A549 (cell line): ENCODE measurements around the gene ESR2. TPM values are rescaled to one million over a fixed set of nuclear protein-coding genes. Genes with fewer than 3 reads are reported as not detected.
"Not testable (repeated sequence)": the region's sequence is repeated elsewhere in the genome, so short reads cannot be mapped to it uniquely, and the experiment has no call there.

Experiments
- ATAC-seq, 2 experiments: fragments of 200-7000 bp in 1 of 2; fragments of >200 bp in 1 of 2; cut with Nextera tagmentation in 1 of 2; cut with Tn5 transposase in 1 of 2; 3 replicates each; pipeline versions ENCODE4 v1.8.0 to v1.9.1; 2018 to 2020; ENCODE audit warnings: mild to moderate bottlenecking in 1 of 2, moderate library complexity in 1 of 2
- CTCF ChIA-PET: fragments of 300-600 bp; sonication (Branson Sonifier 250); formaldehyde crosslinking; extraction: SDS; loops from one replicate; lab custom pipeline; 2021; ENCODE audit warnings: antibody characterized with exemption, inconsistent platforms; lab: Yijun Ruan, JAX
- POLR2A ChIA-PET: fragments of 350-600 bp; formaldehyde crosslinking; extraction: SDS; loops from one replicate; lab custom pipeline; 2021; ENCODE audit warnings: antibody characterized with exemption, inconsistent platforms; lab: Yijun Ruan, JAX
- DNase-seq, 2 experiments: peaks; one replicate each; pipeline versions ENCODE4 v3.0.0 to v3.0.0-alpha.2; 2011 to 2016; ENCODE audit warnings: low read depth in 1 of 2, low spot score in 1 of 2
- FAIRE-seq: peaks from 2 replicates; lab custom pipeline; 2011; peaks lifted over from hg19 to GRCh38; lab: Jason Lieb, UNC
- H3K27ac ChIP-seq, 2 experiments: fragments of >200 bp; sonication (Bioruptor Twin); formaldehyde crosslinking; 3 replicates each; pipeline ENCODE4 v1.5.1; 2016 to 2017
- H3K4me1 ChIP-seq: fragments of >200 bp; sonication (Bioruptor Twin); formaldehyde crosslinking; 3 replicates; pipeline ENCODE4 v1.6.1; 2016
- H3K4me2 ChIP-seq: fragments of >200 bp; sonication (Bioruptor Twin); formaldehyde crosslinking; 3 replicates; pipeline ENCODE4 v1.6.1; 2016
- H3K4me3 ChIP-seq: fragments of >200 bp; sonication (Bioruptor Twin); formaldehyde crosslinking; 3 replicates; pipeline ENCODE4 v1.5.1; 2016
- H3K9me3 ChIP-seq: fragments of >200 bp; sonication (Bioruptor Twin); formaldehyde crosslinking; 3 replicates; pipeline ENCODE4 v1.6.1; 2016
- CEBPB ChIP-seq, 2 experiments: fragments of >200 bp in 1 of 2; sonication (Bioruptor Twin) in 1 of 2; formaldehyde crosslinking in 1 of 2; IDR thresholded peaks; 2 replicates each; pipeline ENCODE4 v1.6.1; 2012 to 2016
- ESRRA ChIP-seq: fragments of 150-350 bp; IDR thresholded peaks from 2 replicates; pipeline ENCODE4 v1.6.1; 2014; ENCODE audit warnings: mild to moderate bottlenecking, low read length, borderline replicate concordance
- FOSL2 ChIP-seq, 2 experiments: fragments of 450-650 bp in 1 of 2; fragments of >200 bp in 1 of 2; sonication (Bioruptor Twin) in 1 of 2; formaldehyde crosslinking; IDR thresholded peaks; 2 replicates each; pipeline versions ENCODE4 v1.5.0 to v1.6.1; 2016 to 2020; ENCODE audit warnings: mild to moderate bottlenecking in 1 of 2, moderate library complexity in 1 of 2
- HEYL ChIP-seq: fragments of 250-450 bp; sonication (Bioruptor Pico); IDR thresholded peaks from 2 replicates; pipeline ENCODE4 v1.8.0; 2021; ENCODE audit warnings: mild to moderate bottlenecking, moderate library complexity
- MAFK ChIP-seq: fragments of 450-650 bp; IDR thresholded peaks from 2 replicates; pipeline ENCODE4 v1.6.1; 2014; ENCODE audit not compliant: partially characterized antibody
- MYC ChIP-seq: IDR thresholded peaks from 2 replicates; pipeline ENCODE4 v1.6.1; 2012; ENCODE audit warnings: mild to moderate bottlenecking, inconsistent platforms, low read length, improper control_type of control experiment, borderline replicate concordance
- PHF8 ChIP-seq: fragments of 200-600 bp; sonication (generic); IDR thresholded peaks from 2 replicates; pipeline ENCODE4 v1.6.1; 2016; ENCODE audit warnings: low read depth, mild to moderate bottlenecking, antibody characterized with exemption, moderate library complexity, borderline replicate concordance
- RAD21 ChIP-seq, 2 experiments: fragments of >200 bp in 1 of 2; sonication (Bioruptor Twin) in 1 of 2; formaldehyde crosslinking in 1 of 2; IDR thresholded peaks in 1 of 2; conservative IDR thresholded peaks in 1 of 2; 2 replicates in 1 of 2; 3 replicates in 1 of 2; pipeline ENCODE4 v1.6.1; 2012 to 2018; ENCODE audit warnings: inconsistent platforms in 1 of 2
- SMC3 ChIP-seq: fragments of >200 bp; sonication (Bioruptor Twin); formaldehyde crosslinking; IDR thresholded peaks from 3 replicates; pipeline ENCODE4 v1.6.1; 2018; ENCODE audit warnings: inconsistent platforms
- SREBF2 ChIP-seq: fragments of 450-650 bp; IDR thresholded peaks from 2 replicates; pipeline ENCODE4 v1.6.1; 2014; ENCODE audit warnings: mild to moderate bottlenecking, moderate library complexity
- ZC3H11A ChIP-seq: fragments of 450-650 bp; IDR thresholded peaks from 2 replicates; pipeline ENCODE4 v1.6.1; 2014; ENCODE audit warnings: antibody characterized with exemption, mild to moderate bottlenecking
- WGBS: methylation state at CpG from one replicate; pipeline ENCODE4 v1.1.6; 2017; ENCODE audit errors: missing lambda C conversion rate; 5-methylcytosine and 5-hydroxymethylcytosine counted together
- polyA plus RNA-seq, 4 experiments: library from polyadenylated mRNA; depleted of rRNA in 3 of 4; stranded (reverse); fragments of >200 nt; fragmentation: RNase III in 1 of 4; extraction: RNeasy Plus Mini Kit Qiagen cat#74134 plus additional on column Dnase treatment in 1 of 4; gene quantifications; 2 replicates in 3 of 4; 3 replicates in 1 of 4; pipeline ENCODE4 v1.2.3, GENCODE V29; 2011 to 2017
- TF ChIP-seq, protein P1 (sequence below): fragments of 450-650 bp; IDR thresholded peaks from 2 replicates; pipeline ENCODE4 v1.6.1; 2014; ENCODE audit warnings: antibody characterized with exemption
- TF ChIP-seq, protein P2 (sequence below): fragments of >200 bp; sonication (Bioruptor Twin); formaldehyde crosslinking; IDR thresholded peaks from 3 replicates; pipeline ENCODE4 v1.5.1; 2016

Gene ESR2
- polyA plus RNA-seq, 2 of the 4 experiments (the other 2 are of a cell fraction), result 0.05 to 0.06 TPM

DNA sequence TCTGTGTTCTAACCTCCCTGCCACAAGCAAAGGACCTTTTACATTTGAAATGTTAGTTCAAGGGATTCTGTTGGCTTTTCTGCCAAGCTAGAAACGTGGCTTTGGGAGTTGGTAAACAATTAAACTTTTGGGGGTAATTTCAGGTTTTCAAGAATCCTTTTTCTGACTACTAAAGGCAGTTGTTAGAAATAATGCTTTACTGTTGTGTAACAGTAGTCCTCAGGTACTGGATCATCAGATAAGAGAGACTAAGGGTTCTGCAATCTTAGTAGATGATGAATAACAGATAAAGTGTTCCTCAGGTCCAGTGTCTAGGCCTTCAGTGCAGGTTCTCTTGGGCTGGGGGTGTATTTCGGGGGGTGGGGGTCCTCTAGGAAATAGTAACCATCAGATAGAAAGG, 249.1 kb downstream of the ESR2 start:
- no peak for DNase-seq
- ATAC-seq, result no peak
- FAIRE-seq, result no peak
- Histone ChIP-seq H3K4me3 (no peak overlapping the region), H3K4me1 (no peaks in the 10 kb centered on the region), H3K9me3 (no peaks in the 10 kb centered on the region), H3K4me2 (no peak overlapping the region), H3K27ac (no peak overlapping the region)
- TF ChIP-seq FOSL2 (IDR thresholded peaks at IDR 0.05), result no peak
- TF ChIP-seq FOSL2 (CRISPR knock-in tag; IDR thresholded peaks at IDR 0.05), result no peak
- TF ChIP-seq, protein P1, sequence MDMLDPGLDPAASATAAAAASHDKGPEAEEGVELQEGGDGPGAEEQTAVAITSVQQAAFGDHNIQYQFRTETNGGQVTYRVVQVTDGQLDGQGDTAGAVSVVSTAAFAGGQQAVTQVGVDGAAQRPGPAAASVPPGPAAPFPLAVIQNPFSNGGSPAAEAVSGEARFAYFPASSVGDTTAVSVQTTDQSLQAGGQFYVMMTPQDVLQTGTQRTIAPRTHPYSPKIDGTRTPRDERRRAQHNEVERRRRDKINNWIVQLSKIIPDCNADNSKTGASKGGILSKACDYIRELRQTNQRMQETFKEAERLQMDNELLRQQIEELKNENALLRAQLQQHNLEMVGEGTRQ, result no peak
- TF ChIP-seq PHF8, result no peak
- ChIA-PET POLR2A (no interaction called here), CTCF (interaction anchor here (1.1 to 1.7 kb wide), 2 partner anchors 34 to 258 kb away, joined by 3 to 5 read pairs; no protein-coding TSS in a partner anchor)
- WGBS, result 10% methylated on average over 1 of the region's 2 CpGs

DNA sequence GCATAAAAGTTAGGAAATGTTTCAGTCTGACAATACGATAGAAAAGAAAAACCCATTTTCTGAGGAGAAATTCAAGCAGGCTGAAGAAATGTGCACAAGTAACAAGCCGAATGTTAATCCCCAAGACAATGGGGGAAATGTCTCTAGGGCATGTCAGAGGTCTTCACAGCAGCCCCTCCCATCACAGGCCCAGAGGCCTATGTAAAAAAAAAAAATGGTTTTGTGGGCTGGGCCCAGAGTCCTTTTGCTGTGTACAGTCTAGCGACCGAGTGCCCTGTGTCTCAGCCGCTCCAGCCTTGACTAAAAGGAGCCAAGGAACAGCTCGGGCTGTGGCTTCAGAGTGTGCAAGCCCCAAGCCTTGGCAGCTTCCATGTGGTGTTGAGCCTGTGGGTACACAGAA, 250.9 kb downstream of the ESR2 start:
- H3K4me3 ChIP-seq, ATAC-seq, FAIRE-seq, DNase-seq, H3K4me1 ChIP-seq, H3K27ac ChIP-seq, POLR2A ChIA-PET, H3K4me2 ChIP-seq, H3K9me3 ChIP-seq: not testable (repeated sequence)
- 91% methylated on average over 6 of the region's 6 CpGs for WGBS
- CTCF ChIA-PET, result interaction anchor here (1.0 kb wide), 1 partner anchor 33 kb away, joined by 3 read pairs; no protein-coding TSS in a partner anchor

DNA sequence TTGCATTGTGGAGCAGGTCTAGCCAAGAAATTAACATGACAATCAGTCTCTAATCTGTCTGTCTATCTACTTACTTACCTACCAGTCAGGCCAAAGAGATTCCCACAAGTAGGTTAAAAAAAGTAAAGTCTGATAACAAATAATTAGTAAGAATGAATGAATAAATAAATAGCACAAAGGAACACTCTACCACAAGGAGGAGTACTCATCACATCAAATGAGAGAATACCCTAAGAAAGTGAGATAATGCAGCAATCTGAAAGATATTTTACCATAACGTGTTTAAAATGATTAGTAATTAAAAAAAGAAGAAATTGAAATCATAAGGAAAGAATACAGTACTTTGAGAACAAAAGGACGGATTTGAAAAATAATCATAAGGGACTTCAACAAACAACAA, 254.1 kb downstream of the ESR2 start:
- Histone ChIP-seq H3K9me3 (no peaks in the 10 kb centered on the region), H3K4me1 (no peaks in the 10 kb centered on the region), H3K27ac (no peak overlapping the region), H3K4me3 (no peak overlapping the region), H3K4me2 (no peak overlapping the region)
- no peak for FAIRE-seq
- no peak for ATAC-seq
- peak in 1 of 2 experiments; percentile 13 for DNase-seq
- ChIA-PET POLR2A (no interaction called here), CTCF (interaction anchor here (0.5 to 3.9 kb wide), 9 partner anchors 87 to 263 kb away, joined by 3 to 32 read pairs (median 3); partner anchors contain the start of gene ESR2)
- WGBS, result 66% methylated on average over 2 of the region's 2 CpGs
- TF ChIP-seq SMC3 (peak; percentile 32; the same call in 1 of the 3 replicates), HEYL (no peak), RAD21 (conservative IDR thresholded peaks at IDR 0.05 in 1 of 2, IDR thresholded peaks at IDR 0.05 in 1 of 2) (peak; percentile 50 to 51; a peak in 3 of 5 replicates), CEBPB (IDR thresholded peaks at IDR 0.05) (no peak), MYC (no peak), ZC3H11A (no peak), SREBF2 (no peak), MAFK (no peak)
- TF ChIP-seq, protein P2, sequence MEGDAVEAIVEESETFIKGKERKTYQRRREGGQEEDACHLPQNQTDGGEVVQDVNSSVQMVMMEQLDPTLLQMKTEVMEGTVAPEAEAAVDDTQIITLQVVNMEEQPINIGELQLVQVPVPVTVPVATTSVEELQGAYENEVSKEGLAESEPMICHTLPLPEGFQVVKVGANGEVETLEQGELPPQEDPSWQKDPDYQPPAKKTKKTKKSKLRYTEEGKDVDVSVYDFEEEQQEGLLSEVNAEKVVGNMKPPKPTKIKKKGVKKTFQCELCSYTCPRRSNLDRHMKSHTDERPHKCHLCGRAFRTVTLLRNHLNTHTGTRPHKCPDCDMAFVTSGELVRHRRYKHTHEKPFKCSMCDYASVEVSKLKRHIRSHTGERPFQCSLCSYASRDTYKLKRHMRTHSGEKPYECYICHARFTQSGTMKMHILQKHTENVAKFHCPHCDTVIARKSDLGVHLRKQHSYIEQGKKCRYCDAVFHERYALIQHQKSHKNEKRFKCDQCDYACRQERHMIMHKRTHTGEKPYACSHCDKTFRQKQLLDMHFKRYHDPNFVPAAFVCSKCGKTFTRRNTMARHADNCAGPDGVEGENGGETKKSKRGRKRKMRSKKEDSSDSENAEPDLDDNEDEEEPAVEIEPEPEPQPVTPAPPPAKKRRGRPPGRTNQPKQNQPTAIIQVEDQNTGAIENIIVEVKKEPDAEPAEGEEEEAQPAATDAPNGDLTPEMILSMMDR, result peak; percentile 32; the same call in 2 of the 3 replicates

DNA sequence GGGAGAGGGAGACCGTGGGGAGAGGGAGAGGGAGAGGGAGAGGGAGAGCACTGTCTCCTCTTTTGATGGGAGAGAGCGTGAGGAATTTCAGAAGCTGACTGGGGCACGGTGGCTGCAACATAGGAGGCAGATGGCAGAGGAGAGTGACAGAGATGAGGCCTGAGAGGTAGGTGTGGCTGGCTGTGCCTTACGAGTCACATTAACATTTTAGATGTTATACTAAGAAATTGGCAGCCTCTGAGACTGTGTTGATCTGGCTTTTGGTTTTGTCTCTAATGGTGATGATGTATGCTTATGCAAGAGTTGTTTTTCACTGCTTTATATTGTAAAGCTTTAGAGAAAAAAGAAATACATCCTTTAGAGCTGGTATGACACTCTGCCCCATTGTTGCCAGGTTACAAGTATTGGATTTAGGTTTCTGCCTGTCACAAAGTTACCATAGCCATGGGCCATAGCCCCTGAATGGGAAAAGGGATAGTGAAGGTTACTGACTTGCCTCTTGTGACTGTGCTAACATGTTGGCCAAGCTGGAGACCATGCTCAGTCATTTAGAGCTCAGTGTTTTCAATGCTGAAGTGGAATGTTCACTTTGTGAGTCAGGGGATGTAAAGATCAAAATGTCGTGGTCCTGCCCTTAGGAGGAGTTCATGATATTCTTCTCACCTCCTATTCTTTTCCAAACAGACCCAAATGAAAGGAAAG, 255.2 kb downstream of the ESR2 start:
- WGBS, result 78% methylated on average over 5 of the region's 5 CpGs
- CTCF ChIA-PET, result interaction anchor here (0.8 to 3.9 kb wide), 8 partner anchors 88 to 264 kb away, joined by 3 to 32 read pairs (median 3); partner anchors contain the start of gene ESR2

DNA sequence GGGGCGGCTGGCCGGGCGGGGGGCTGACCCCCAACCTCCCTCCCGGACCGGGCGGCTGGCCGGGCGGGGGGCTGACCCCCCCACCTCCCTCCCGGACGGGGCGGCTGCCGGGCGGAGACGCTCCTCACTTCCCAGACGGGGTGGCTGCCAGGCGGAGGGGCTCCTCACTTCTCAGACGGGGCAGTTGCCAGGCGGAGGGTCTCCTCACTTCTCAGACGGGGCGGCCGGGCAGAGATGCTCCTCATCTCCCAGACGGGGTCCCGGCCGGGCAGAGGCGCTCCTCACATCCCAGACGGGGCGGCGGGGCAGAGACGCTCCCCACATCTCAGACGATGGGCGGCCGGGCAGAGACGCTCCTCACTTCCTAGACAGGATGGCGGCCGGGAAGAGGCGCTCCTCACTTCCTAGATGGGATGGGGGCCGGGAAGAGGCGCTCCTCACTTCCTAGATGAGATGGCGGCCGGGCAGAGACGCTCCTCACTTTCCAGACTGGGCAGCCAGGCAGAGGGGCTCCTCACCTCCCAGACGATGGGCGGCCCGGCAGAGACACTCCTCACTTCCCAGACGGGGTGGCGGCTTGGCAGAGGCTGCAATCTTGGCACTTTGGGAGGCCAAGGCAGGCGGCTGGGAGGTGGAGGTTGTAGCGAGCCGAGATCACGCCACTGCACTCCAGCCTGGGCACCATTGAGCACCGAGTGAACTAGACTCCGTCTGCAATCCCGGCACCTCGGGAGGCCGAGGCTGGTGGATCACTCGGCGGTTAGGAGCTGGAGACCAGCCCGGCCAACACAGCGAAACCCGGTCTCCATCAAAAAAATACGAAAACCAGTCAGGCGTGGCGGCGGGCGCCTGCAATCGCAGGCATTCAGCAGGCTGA, 256.1 kb downstream of the ESR2 start:
- DNase-seq, FAIRE-seq, ATAC-seq, H3K4me2 ChIP-seq, H3K4me3 ChIP-seq, H3K27ac ChIP-seq, H3K9me3 ChIP-seq, POLR2A ChIA-PET, H3K4me1 ChIP-seq: not testable (repeated sequence)
- CTCF ChIA-PET, result interaction anchor here (3.9 kb wide), 1 partner anchor 257 kb away, joined by 32 read pairs; the partner anchor contains the start of gene ESR2
- 93% methylated on average over 40 of the region's 66 CpGs for WGBS

More for the DNA sequence above, 255.2 kb downstream of the ESR2 start:
- FAIRE-seq (no peak), ATAC-seq (no peak), DNase-seq (no peak)
- Histone ChIP-seq H3K4me2 (no peak overlapping the region), H3K4me1 (no peaks in the 10 kb centered on the region), H3K4me3 (no peak overlapping the region), H3K9me3 (no peaks in the 10 kb centered on the region), H3K27ac (no peak overlapping the region)
- POLR2A ChIA-PET, result no interaction called here
- no peak for TF ChIP-seq ESRRA
